Activated CD8-positive, alpha-beta T cell treated with anti-CD3 and anti-CD28 coated beads for 36 hours (primary cell): Measurements from ENCODE around the gene GLP1R. TPM values are rescaled to one million over a fixed set of nuclear protein-coding genes. Genes with fewer than 3 reads are reported as not detected.
A peak's percentile ranks its signal among the peaks of the same experiment; 100 is the strongest.

Experiments
- ATAC-seq: fragments of 200-7000 bp; cut with Tn5 transposase; one replicate; pipeline ENCODE4 v1.10.0; 2021; ENCODE audit warnings: mild to moderate bottlenecking, moderate library complexity
- CTCF ChIA-PET: fragments of 350-600 bp; sonication (Branson Sonifier 250); formaldehyde crosslinking; loops from one replicate; lab custom pipeline; 2021; ENCODE audit warnings: antibody characterized with exemption; lab: Charles Lee
- POLR2A ChIA-PET: fragments of 350-600 bp; sonication (Branson Sonifier 250); formaldehyde crosslinking; loops from one replicate; lab custom pipeline; 2021; ENCODE audit warnings: antibody characterized with exemption; lab: Charles Lee
- DNase-seq: peaks from one replicate; pipeline ENCODE4 v3.0.0-alpha.2; 2020
- H3K27ac Mint-ChIP-seq: one replicate; pipeline ENCODE4 v1.8.0; 2021; ENCODE audit warnings: mild to moderate bottlenecking, mixed read lengths
- H3K27me3 Mint-ChIP-seq: one replicate; pipeline ENCODE4 v1.8.0; 2021; ENCODE audit warnings: mixed read lengths
- H3K36me3 Mint-ChIP-seq: one replicate; pipeline ENCODE4 v1.8.0; 2021; ENCODE audit warnings: low read depth, mixed read lengths
- H3K4me1 Mint-ChIP-seq: one replicate; pipeline ENCODE4 v1.8.0; 2021; ENCODE audit warnings: low read depth, mixed read lengths
- H3K4me3 Mint-ChIP-seq: one replicate; pipeline ENCODE4 v1.8.0; 2021; ENCODE audit warnings: mild to moderate bottlenecking, moderate library complexity, mixed read lengths
- H3K9me3 Mint-ChIP-seq: one replicate; pipeline ENCODE4 v1.8.0; 2021; ENCODE audit warnings: mixed read lengths
- intact Hi-C: fragments of 100-400 bp; cut with micrococcal nuclease; formaldehyde crosslinking; loops from one replicate; pipeline ENCODE4 v1.10.0; 2022
- total RNA-seq, 2 experiments: library from RNA; stranded (reverse); gene quantifications; one replicate each; pipeline ENCODE4 v1.2.3, GENCODE V29; 2021
- TF ChIP-seq, protein P1 (sequence below): fragments of 200-600 bp; IDR thresholded peaks from one replicate; pipeline ENCODE4 v1.8.0; 2022; ENCODE audit warnings: antibody characterized with exemption, mild to moderate bottlenecking

The GLP1R gene
- total RNA-seq, 2 experiments from 2014 or later = 0.81 to 1.1 TPM

- no peaks in the 10 kb centered on the region for H3K36me3 Mint-ChIP-seq
- H3K4me3 Mint-ChIP-seq = no peak overlapping the region
- ChIA-PET CTCF (interaction anchor here (1.0 to 2.5 kb wide), 3 partner anchors 13 to 223 kb away, joined by 4 to 6 read pairs (median 4); no protein-coding TSS in a partner anchor), POLR2A (no interaction called here)
- H3K27ac Mint-ChIP-seq = peak overlapping the region; percentile 43
- intact Hi-C loops = no loop called here
- no peaks in the 10 kb centered on the region for H3K9me3 Mint-ChIP-seq
- TF ChIP-seq, protein P1, sequence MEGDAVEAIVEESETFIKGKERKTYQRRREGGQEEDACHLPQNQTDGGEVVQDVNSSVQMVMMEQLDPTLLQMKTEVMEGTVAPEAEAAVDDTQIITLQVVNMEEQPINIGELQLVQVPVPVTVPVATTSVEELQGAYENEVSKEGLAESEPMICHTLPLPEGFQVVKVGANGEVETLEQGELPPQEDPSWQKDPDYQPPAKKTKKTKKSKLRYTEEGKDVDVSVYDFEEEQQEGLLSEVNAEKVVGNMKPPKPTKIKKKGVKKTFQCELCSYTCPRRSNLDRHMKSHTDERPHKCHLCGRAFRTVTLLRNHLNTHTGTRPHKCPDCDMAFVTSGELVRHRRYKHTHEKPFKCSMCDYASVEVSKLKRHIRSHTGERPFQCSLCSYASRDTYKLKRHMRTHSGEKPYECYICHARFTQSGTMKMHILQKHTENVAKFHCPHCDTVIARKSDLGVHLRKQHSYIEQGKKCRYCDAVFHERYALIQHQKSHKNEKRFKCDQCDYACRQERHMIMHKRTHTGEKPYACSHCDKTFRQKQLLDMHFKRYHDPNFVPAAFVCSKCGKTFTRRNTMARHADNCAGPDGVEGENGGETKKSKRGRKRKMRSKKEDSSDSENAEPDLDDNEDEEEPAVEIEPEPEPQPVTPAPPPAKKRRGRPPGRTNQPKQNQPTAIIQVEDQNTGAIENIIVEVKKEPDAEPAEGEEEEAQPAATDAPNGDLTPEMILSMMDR = no peak
- DNase-seq (peak; percentile 85), ATAC-seq (peak; percentile 88)
- peaks cover 23% of the 10 kb centered on the region for H3K4me1 Mint-ChIP-seq
- H3K27me3 Mint-ChIP-seq = peaks cover 43% of the 10 kb centered on the region
These were observed 37.7 kb downstream of the GLP1R start for GRCh38 chr6:39086294-39086693.

- intact Hi-C loops = no loop called here
- TF ChIP-seq, protein P1 = no peak
- Mint-ChIP-seq H3K4me3 (no peak overlapping the region), H3K27me3 (peaks cover 46% of the 10 kb centered on the region), H3K4me1 (peaks cover 23% of the 10 kb centered on the region), H3K36me3 (no peaks in the 10 kb centered on the region), H3K9me3 (no peaks in the 10 kb centered on the region), H3K27ac (peak overlapping the region; percentile 43)
- CTCF ChIA-PET = interaction anchor here (0.8 to 2.8 kb wide), 5 partner anchors 13 to 113 kb away, joined by 4 to 10 read pairs (median 6); no protein-coding TSS in a partner anchor
- DNase-seq (no peak), ATAC-seq (peak; percentile 4)
- POLR2A ChIA-PET = no interaction called here
These were observed 38.1 kb downstream of the GLP1R start for GRCh38 chr6:39086711-39087110.

DNA sequence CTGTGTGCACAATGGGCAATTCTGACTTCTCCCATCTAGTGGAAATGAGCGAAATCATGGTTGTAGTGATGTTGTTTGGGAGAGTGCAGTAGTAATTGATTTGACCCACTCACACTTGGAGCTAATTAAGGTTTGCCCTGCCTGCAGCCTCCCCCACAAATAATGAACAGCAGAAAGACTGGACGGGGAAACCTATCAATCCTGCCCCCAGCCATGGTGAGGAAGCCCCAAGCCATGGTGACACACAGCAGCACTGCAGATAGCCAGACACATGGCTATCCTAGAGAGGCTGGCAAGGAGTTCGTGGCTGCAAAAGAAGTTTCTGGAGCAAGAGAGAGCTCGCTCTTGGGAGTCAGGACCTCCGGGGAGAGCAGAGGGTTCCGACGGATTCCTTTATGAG is 38.6 kb downstream of the GLP1R start:
- H3K27me3 Mint-ChIP-seq = peaks cover 49% of the 10 kb centered on the region
- POLR2A ChIA-PET = no interaction called here

DNA sequence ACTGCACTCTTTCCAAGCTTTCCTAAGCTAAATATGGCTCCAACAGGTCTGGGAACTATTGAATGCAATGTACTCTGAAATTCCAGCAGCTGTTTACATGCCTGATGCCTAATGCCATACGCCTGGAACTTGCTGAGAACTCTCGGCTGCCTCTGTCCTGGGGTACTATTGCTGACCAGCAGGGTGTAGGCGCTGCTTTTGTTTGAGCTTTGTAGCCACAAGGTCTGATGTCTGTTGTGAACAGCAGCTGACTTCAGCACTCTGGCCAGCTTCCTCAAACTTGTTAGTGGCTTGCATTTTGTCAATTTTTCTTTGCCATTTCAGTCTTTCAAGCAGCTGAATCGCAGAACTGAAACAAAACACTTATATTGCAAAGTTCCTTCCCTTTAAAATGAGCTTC is 39.8 kb downstream of the GLP1R start:
- peaks cover 49% of the 10 kb centered on the region for H3K27me3 Mint-ChIP-seq
- intact Hi-C loops = no loop called here

More for the DNA sequence above, 38.6 kb downstream of the GLP1R start:
- Mint-ChIP-seq H3K9me3 (no peaks in the 10 kb centered on the region), H3K27ac (no peak overlapping the region), H3K4me3 (no peak overlapping the region), H3K4me1 (peaks cover 23% of the 10 kb centered on the region), H3K36me3 (no peaks in the 10 kb centered on the region)
- no peak for ATAC-seq
- intact Hi-C loops = no loop called here
- CTCF ChIA-PET = interaction anchor here (0.6 to 2.8 kb wide), 7 partner anchors 13 to 140 kb away, joined by 3 to 10 read pairs (median 5); no protein-coding TSS in a partner anchor
- TF ChIP-seq, protein P1 = no peak
- no peak for DNase-seq

DNA sequence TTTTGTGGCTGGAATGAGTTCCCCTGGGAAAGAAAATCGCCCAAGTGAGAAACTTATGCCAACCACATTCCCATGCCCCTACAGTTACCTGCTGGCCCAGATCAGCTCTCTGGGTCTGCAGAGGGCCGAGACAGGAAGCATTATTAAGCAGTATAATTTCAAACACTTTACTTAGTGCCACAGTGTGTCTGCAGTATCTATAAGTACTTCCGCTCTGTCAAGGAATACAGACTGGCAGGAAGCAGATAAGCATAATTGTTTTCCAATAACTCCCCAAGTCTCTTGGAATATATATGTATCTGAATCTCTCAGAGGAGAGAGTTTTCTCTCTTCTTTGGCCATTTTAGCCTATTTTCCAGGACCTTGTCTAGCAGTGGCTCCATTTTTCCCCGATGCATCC is 41.5 kb downstream of the GLP1R start:
- DNase-seq = no peak
- POLR2A ChIA-PET = interaction anchor here (1.9 kb wide), 1 partner anchor 11 kb away, joined by 5 read pairs; no protein-coding TSS in a partner anchor
- H3K4me1 Mint-ChIP-seq = peaks cover 15% of the 10 kb centered on the region
- no peak for ATAC-seq
- H3K4me3 Mint-ChIP-seq = no peak overlapping the region
- intact Hi-C loops = no loop called here
- H3K36me3 Mint-ChIP-seq = no peaks in the 10 kb centered on the region
- H3K27me3 Mint-ChIP-seq = peaks cover 44% of the 10 kb centered on the region
- H3K27ac Mint-ChIP-seq = no peak overlapping the region
- CTCF ChIA-PET = interaction anchor here (0.6 to 1.4 kb wide), 4 partner anchors 9 to 252 kb away, joined by 3 to 4 read pairs (median 3); partner anchors contain the start of gene SAYSD1
- no peaks in the 10 kb centered on the region for H3K9me3 Mint-ChIP-seq
- TF ChIP-seq, protein P1 = no peak

More for the DNA sequence above, 39.8 kb downstream of the GLP1R start:
- Mint-ChIP-seq H3K27ac (no peak overlapping the region), H3K9me3 (no peaks in the 10 kb centered on the region), H3K36me3 (no peaks in the 10 kb centered on the region), H3K4me3 (no peak overlapping the region), H3K4me1 (peaks cover 21% of the 10 kb centered on the region)
- CTCF ChIA-PET = interaction anchor here (0.6 to 2.8 kb wide), 17 partner anchors 11 to 222 kb away, joined by 3 to 10 read pairs (median 4); no protein-coding TSS in a partner anchor
- DNase-seq = peak; percentile 61
- ATAC-seq = peak; percentile 38
- TF ChIP-seq, protein P1 = no peak
- POLR2A ChIA-PET = interaction anchor here (1.1 to 1.4 kb wide), 2 partner anchors 17 to 150 kb away, joined by 4 read pairs; no protein-coding TSS in a partner anchor
